ENCODE measurements around the gene SLC43A2.
"Not testable (repeated sequence)": the region's sequence is repeated elsewhere in the genome, so short reads cannot be mapped to it uniquely, and the experiment has no call there.

Gene SLC43A2

DNA sequence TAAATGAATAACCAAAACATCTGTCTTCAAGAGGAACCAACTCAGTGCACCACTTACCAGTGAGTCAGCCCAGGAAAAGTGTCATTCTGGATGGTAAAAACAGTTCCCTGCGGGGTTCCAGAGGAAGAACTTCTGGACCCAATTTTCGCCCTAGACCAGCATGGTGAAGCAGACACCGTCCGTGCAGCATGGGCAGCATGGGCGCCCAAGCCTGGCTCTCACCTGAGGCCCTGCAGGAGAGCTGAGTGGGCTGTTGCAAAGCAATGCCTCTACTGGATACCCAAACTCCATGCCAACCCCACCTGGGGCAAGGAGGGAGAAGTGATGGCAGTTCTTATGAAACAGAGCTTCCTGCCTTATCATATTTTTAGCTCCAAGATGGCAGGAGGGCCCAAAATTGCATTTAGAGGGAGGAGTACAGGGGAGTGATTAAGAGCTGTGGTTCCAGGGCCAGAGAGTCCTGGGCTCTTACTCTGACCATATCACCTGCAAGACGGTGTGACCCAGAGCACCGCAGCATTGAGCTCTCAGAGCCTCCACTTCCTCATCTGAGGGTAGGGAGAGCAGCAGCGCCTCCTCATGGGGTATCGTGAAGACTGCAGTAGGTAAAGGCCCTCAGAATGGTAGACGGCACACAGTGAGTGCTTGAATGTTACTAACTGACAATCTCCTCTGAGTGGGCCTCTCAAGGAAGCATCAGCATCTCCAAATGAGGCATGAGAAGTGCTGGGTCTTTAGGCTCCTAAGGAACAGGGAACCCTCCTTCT, 95.6 kb downstream of the SLC43A2 start:
- DNase-seq: peak; percentile 48

DNA sequence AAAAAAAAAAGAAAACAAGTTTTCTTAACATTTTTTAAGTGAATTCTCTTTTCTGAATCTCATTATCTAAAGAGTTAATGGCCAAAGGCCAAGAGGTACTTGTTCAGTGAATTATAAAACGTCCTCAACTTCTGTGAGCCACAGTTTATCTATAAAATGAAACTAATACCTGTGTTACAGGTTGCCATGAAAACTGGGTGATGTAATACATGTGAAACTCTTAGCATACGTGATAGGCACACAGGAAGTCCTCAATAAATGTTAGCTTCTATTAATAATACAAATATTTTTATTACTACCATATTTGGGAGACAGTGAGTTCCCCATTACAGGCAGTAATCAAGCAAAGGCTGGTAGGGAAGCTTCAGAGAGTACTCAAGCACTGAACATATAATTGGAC, 98.8 kb downstream of the SLC43A2 start:
- DNase-seq: no peak

DNA sequence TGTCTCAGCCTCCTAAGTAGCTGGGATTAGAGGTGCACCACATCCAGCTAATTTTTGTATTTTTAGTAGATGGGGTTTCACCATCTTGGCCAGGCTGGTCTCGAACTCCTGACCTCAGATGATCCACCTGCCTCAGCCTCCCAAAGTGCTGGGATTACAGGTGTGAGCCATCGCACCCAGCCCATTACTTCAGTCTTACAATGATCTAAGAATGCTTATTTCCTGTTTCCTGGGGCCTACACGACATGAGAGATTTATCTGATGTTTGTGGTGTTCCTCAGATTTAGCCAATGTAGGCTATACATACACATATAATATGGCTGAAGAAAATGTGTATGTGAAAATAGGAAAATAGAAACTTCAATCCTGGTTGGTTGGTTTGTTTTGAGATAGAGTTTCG, 101.8 kb downstream of the SLC43A2 start:
- DNase-seq: not testable (repeated sequence)

DNA sequence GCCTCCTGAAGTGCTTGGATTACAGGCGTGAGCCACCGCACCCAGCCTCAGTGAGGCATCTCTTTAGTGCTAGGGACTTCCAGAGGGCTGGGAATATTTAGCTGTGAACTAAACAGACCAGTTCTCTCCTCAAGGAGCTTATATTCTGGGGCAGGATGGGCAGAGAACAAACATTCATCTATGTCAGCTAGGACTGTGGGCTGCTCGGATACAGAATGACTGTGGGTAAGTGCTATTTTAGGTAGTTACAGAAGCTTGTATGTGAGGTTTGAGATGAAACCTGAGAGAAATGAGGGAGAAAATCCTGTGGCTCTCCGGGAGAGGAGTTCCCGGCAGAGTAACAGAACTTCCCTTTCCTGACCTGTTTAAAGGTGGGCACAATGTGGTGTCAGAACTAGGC, 106.0 kb downstream of the SLC43A2 start:
- DNase-seq: no peak

DNA sequence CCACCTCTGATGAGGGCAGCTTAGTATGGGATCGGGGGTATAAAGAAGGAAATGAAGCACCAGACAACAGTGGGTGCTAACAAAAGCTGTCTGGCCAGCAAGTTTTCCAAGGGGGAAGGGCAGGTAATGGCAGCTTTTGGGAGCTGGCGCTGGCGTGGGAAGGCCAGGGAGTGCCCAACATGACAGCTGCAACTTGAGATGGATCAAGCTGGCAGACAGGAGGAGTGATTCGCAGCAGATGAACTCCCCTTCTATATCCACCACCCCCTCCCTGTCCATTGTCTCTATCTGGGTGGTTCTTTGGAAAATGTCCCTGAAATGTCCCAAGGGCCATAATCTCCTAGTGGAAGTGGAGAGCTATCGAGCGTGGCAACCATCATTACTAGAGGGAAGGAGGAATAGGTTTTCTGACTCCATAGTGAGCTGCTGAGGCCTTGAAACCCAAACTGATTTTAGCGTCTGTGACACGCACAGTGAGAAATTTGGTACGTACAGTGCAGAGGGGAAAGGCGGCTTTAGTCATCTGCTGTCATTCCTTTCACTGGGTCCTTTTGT, 107.5 kb downstream of the SLC43A2 start:
- no peak for DNase-seq

DNA sequence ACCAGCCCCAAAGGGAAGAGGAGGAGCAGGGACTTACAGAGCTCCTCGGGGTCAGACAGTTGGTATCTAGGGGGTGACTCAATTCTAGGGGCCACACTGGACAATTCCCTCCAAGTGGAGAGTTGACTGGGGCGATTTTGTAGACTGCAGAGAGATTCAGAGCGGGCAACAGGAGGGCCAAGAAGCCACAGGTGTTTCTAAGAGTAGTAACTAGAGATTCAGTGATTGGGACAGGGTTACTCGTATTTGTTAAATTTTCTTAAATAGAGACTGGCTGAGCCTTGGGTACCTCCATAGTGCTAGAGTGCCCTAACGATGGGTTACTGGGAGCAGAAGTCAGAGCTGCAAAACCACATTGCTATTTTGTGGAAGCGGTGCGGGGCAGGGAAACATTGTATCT, 109.0 kb downstream of the SLC43A2 start:
- no peak for DNase-seq

All from stimulated activated CD4-positive, alpha-beta T cell treated with anti-CD3 and anti-CD28 coated beads, Interleukin-4, amount 100 ng/mL, for 1 hour (primary cell).